Measurements from ENCODE around the gene FAM219A.

- TF ChIP-seq POLR2A (IDR thresholded peaks at IDR 0.05) (no peak), CTCF (IDR thresholded peaks at IDR 0.05) (peak; percentile 79 to 96 (median 88))
Observed at GRCh38 chr9:34403554-34404380, 54.6 kb downstream of the FAM219A start.
